MM.1S (cell line): ENCODE data around the gene TBC1D10A.

ENCODE experiments used
- DNase-seq: peaks from one replicate; pipeline ENCODE4 v3.0.0-alpha.2; 2015
- H2AFZ ChIP-seq: fragments of 300-600 bp; sonication (generic); 2 replicates; pipeline ENCODE4 v1.6.0; 2016; ENCODE audit warnings: antibody characterized with exemption, low read length
- H3F3A ChIP-seq: fragments of 300-600 bp; sonication (generic); 2 replicates; pipeline ENCODE4 v1.6.1; 2016; ENCODE audit warnings: mild to moderate bottlenecking, antibody characterized with exemption, low read length, moderate library complexity, mixed read lengths; ENCODE audit not compliant: insufficient read depth
- H3K27ac ChIP-seq: fragments of 300-600 bp; sonication (generic); 2 replicates; pipeline ENCODE4 v1.5.1; 2016; ENCODE audit warnings: mild to moderate bottlenecking, low read length
- H3K27me3 ChIP-seq: fragments of 300-600 bp; sonication (generic); replicated peaks from 2 replicates; pipeline ENCODE4 v1.6.0; 2016; ENCODE audit warnings: low read length; ENCODE audit not compliant: insufficient read depth
- H3K36me3 ChIP-seq: fragments of 300-600 bp; sonication (generic); replicated peaks from 2 replicates; pipeline ENCODE4 v1.6.1; 2016; ENCODE audit warnings: mild to moderate bottlenecking, low read length, mixed read lengths; ENCODE audit not compliant: insufficient read depth
- H3K4me1 ChIP-seq: fragments of 300-600 bp; sonication (generic); 2 replicates; pipeline ENCODE4 v1.6.1; 2016; ENCODE audit warnings: low read length, mixed read lengths
- H3K4me2 ChIP-seq: fragments of 300-600 bp; sonication (generic); 2 replicates; pipeline ENCODE4 v1.6.0; 2016; ENCODE audit warnings: low read depth, low read length
- H3K4me3 ChIP-seq: fragments of 300-600 bp; sonication (generic); 2 replicates; pipeline ENCODE4 v1.5.1; 2016; ENCODE audit warnings: low read length, mixed read lengths
- H3K79me2 ChIP-seq: fragments of 300-600 bp; sonication (generic); 2 replicates; pipeline ENCODE4 v1.6.1; 2016; ENCODE audit warnings: mixed run types, low read length, mixed read lengths
- H3K9ac ChIP-seq: fragments of 300-600 bp; sonication (generic); 2 replicates; pipeline ENCODE4 v1.6.1; 2016; ENCODE audit warnings: low read length, mixed read lengths
- H3K9me2 ChIP-seq: fragments of 300-600 bp; sonication (generic); replicated peaks from 2 replicates; pipeline ENCODE4 v1.6.1; 2016; ENCODE audit warnings: mild to moderate bottlenecking, low read length, mixed read lengths; ENCODE audit not compliant: insufficient read depth
- H3K9me3 ChIP-seq: fragments of 300-600 bp; sonication (generic); replicated peaks from 2 replicates; pipeline ENCODE4 v1.6.1; 2016; ENCODE audit warnings: mild to moderate bottlenecking, low read length, mixed read lengths; ENCODE audit not compliant: insufficient read depth
- H4K20me1 ChIP-seq: fragments of 300-600 bp; sonication (generic); 2 replicates; pipeline ENCODE4 v1.6.1; 2016; ENCODE audit warnings: mild to moderate bottlenecking, low read length, moderate library complexity, mixed read lengths; ENCODE audit not compliant: insufficient read depth
- CTCF ChIP-seq: fragments of 300-600 bp; sonication (generic); IDR thresholded peaks from 2 replicates; pipeline ENCODE4 v1.5.1; 2016; ENCODE audit warnings: antibody characterized with exemption, low read length, mixed read lengths
- EZH2 ChIP-seq: fragments of 300-600 bp; sonication (generic); optimal IDR thresholded peaks from 2 replicates; pipeline ENCODE3; 2017; ENCODE audit warnings: low read depth, mild to moderate bottlenecking, antibody characterized with exemption, low read length, mixed read lengths
- EZH2phosphoT487 ChIP-seq: fragments of 300-600 bp; sonication (generic); IDR thresholded peaks from 2 replicates; pipeline ENCODE4 v1.6.1; 2018; ENCODE audit warnings: antibody characterized with exemption, low read length

Gene TBC1D10A

GRCh38 chr22:30266445-30267381 is 60.0 kb downstream of the TBC1D10A start, which contains the start of gene OSM:
TSS of gene OSM (minus strand) at chr22:30266851. CDS start at chr22:30266799, 52 bp downstream.
- Histone ChIP-seq H3F3A (no peaks in the 10 kb centered on the region), H3K27ac (no peak within 1 kb of the TSS), H3K9ac (no peak within 1 kb of the TSS), H3K9me3 (no peaks in the 10 kb centered on the region), H2AFZ (no peak within 1 kb of the TSS), H3K4me2 (no peak within 1 kb of the TSS), H3K27me3 (peaks cover 45% of the 10 kb centered on the region), H3K4me3 (no peak within 1 kb of the TSS), H3K79me2 (no peaks in the 10 kb centered on the region), H4K20me1 (no peaks in the 10 kb centered on the region), H3K4me1 (peaks cover 5% of the 10 kb centered on the region), H3K36me3 (no peaks in the 10 kb centered on the region), H3K9me2 (no peaks in the 10 kb centered on the region)
- TF ChIP-seq EZH2 (no peak), EZH2phosphoT487 (no peak), CTCF (no peak)
- DNase-seq = no peak

- Histone ChIP-seq H3K9me2 (no peaks in the 10 kb centered on the region), H3K27me3 (peaks cover 52% of the 10 kb centered on the region), H3K4me2 (no peak overlapping the region), H3F3A (no peaks in the 10 kb centered on the region), H3K36me3 (no peaks in the 10 kb centered on the region), H3K4me1 (peaks cover 5% of the 10 kb centered on the region), H3K79me2 (no peaks in the 10 kb centered on the region), H3K9ac (no peak overlapping the region), H3K9me3 (no peaks in the 10 kb centered on the region), H3K4me3 (no peak overlapping the region), H3K27ac (no peak overlapping the region), H4K20me1 (no peaks in the 10 kb centered on the region), H2AFZ (no peak overlapping the region)
- no peak for TF ChIP-seq CTCF
- TF ChIP-seq EZH2 = no peak
- no peak for TF ChIP-seq EZH2phosphoT487
- DNase-seq = no peak
Observed at GRCh38 chr22:30265823-30266444, 60.8 kb downstream of the TBC1D10A start.

- Histone ChIP-seq H2AFZ (no peak overlapping the region), H3K4me1 (peaks cover 5% of the 10 kb centered on the region), H3K27me3 (peaks cover 58% of the 10 kb centered on the region), H3K4me3 (no peak overlapping the region), H3K4me2 (no peak overlapping the region), H3K9me2 (no peaks in the 10 kb centered on the region), H3K27ac (no peak overlapping the region), H3K79me2 (no peaks in the 10 kb centered on the region), H3K9ac (no peak overlapping the region), H4K20me1 (no peaks in the 10 kb centered on the region), H3K9me3 (no peaks in the 10 kb centered on the region), H3K36me3 (no peaks in the 10 kb centered on the region), H3F3A (no peaks in the 10 kb centered on the region)
- TF ChIP-seq CTCF (no peak), EZH2 (no peak), EZH2phosphoT487 (no peak)
- no peak for DNase-seq
Observed at GRCh38 chr22:30265131-30265720, 61.5 kb downstream of the TBC1D10A start.
